Nucleus accumbens (tissue), 56 donors: ENCODE data around the gene GFM1.
"Not testable (repeated sequence)": the region's sequence is repeated elsewhere in the genome, so short reads cannot be mapped to it uniquely, and the experiment has no call there.

Experiments
- DNase-seq, 56 donors: peaks; one replicate each; lab custom pipeline; 2025; lab: John Stamatoyannopoulos, UW

The GFM1 gene

GRCh38 chr3:158672215-158673176 lies 28.2 kb downstream of the GFM1 start, which contains the start of gene LXN:
TSS of gene LXN (minus strand) at chr3:158672648. CDS start at chr3:158672478, 170 bp downstream.
- DNase-seq, result peak in 49 of 56 donors; percentile 3 to 76 (median 27)

- DNase-seq, result no peak
Measured at GRCh38 chr3:158678687-158679086, 34.4 kb downstream of the GFM1 start.

- no peak for DNase-seq
Measured at GRCh38 chr3:158679547-158680000, 35.2 kb downstream of the GFM1 start.

- DNase-seq, result no peak
Measured at GRCh38 chr3:158680861-158681260, 36.5 kb downstream of the GFM1 start.

- DNase-seq, result no peak
Measured at GRCh38 chr3:158683230-158683962, 39.1 kb downstream of the GFM1 start.

- no peak for DNase-seq
Measured at GRCh38 chr3:158685159-158685558, 40.8 kb downstream of the GFM1 start.

- DNase-seq, result not testable (repeated sequence)
Measured at GRCh38 chr3:158693866-158694456, 49.6 kb downstream of the GFM1 start.

- DNase-seq, result no peak
Measured at GRCh38 chr3:158696618-158697017, 52.3 kb downstream of the GFM1 start.

- DNase-seq, result no peak
Measured at GRCh38 chr3:158700559-158700958, 56.2 kb downstream of the GFM1 start.

GRCh38 chr3:158701420-158702065 lies 57.2 kb downstream of the GFM1 start:
- no peak for DNase-seq

- DNase-seq, result no peak
Measured at GRCh38 chr3:158702815-158703481, 58.6 kb downstream of the GFM1 start.

GRCh38 chr3:158703566-158703965 lies 59.2 kb downstream of the GFM1 start:
- no peak for DNase-seq

- DNase-seq, result no peak
Measured at GRCh38 chr3:158709666-158710083, 65.3 kb downstream of the GFM1 start.

GRCh38 chr3:158710601-158711000 lies 66.3 kb downstream of the GFM1 start:
- no peak for DNase-seq

- no peak for DNase-seq
Measured at GRCh38 chr3:158711886-158712285, 67.6 kb downstream of the GFM1 start.

GRCh38 chr3:158712443-158712842 lies 68.1 kb downstream of the GFM1 start:
- DNase-seq, result no peak

GRCh38 chr3:158713094-158713499 lies 68.8 kb downstream of the GFM1 start:
- DNase-seq, result peak in 16 of 56 donors; percentile 8 to 46 (median 19)

GRCh38 chr3:158717576-158717975 lies 73.2 kb downstream of the GFM1 start:
- no peak for DNase-seq

- DNase-seq, result no peak
Measured at GRCh38 chr3:158718490-158719170, 74.3 kb downstream of the GFM1 start.
